Thyroid gland (tissue), 4 donors: ENCODE data around the gene SLC45A2.

Source experiments
- CTCF ChIP-seq, 6 experiments: fragments of 200-600 bp in 3 of 6; fragments of 450-650 bp in 3 of 6; sonication (generic) in 3 of 6; IDR thresholded peaks; one replicate each; pipeline ENCODE4 v1.5.1; 2016 to 2019; ENCODE audit warnings: antibody characterized with exemption in 6 of 6, mild to moderate bottlenecking in 2 of 6, inconsistent platforms in 1 of 6, moderate library complexity in 1 of 6
- POLR2A ChIP-seq, 2 donors: fragments of 450-650 bp; IDR thresholded peaks; one replicate each; pipeline ENCODE4 v1.6.1; 2017; ENCODE audit warnings: antibody characterized with exemption in 2 of 2, mild to moderate bottlenecking in 2 of 2, moderate library complexity in 1 of 2

DNA sequence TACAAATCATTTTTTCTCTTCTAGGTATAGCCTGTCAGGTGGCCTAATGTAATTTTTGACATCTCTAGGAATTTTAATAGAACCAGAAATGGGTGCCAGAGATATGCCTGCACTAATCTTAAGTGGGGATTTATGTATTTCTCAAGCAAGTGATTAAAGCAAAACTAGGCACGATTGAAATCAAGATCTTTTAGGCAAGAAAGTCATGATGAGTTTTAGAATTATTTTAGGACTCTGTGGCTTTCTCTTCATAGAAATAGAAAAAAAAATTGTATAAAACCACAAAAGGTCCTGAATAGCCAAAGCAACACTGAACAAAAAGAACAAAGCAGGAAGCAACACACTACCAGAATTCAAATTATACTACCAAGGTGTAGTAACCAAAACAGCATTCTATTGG is 24.3 kb upstream of the SLC45A2 start:
- TF ChIP-seq CTCF (IDR thresholded peaks at IDR 0.05): no peak
- TF ChIP-seq POLR2A (IDR thresholded peaks at IDR 0.05): no peak
